Hepatocyte (in vitro differentiated cells): ENCODE data around the gene KIAA1549. TPM values are rescaled to one million over a fixed set of nuclear protein-coding genes. Genes with fewer than 3 reads are reported as not detected.

Experiments
- DNase-seq: peaks from one replicate; pipeline ENCODE4 v3.0.0-alpha.2; 2016; ENCODE audit warnings: low spot score
- H2AFZ ChIP-seq: fragments of 200-600 bp; sonication (generic); 2 replicates; pipeline ENCODE4 v1.6.0; 2016; ENCODE audit warnings: antibody characterized with exemption, mild to moderate bottlenecking
- H3K27ac ChIP-seq: fragments of 200-600 bp; sonication (generic); 2 replicates; pipeline ENCODE4 v1.5.1; 2016; ENCODE audit warnings: mild to moderate bottlenecking
- H3K27me3 ChIP-seq: fragments of 200-600 bp; sonication (generic); 2 replicates; pipeline ENCODE4 v1.6.1; 2016
- H3K36me3 ChIP-seq: fragments of 200-600 bp; sonication (generic); replicated peaks from 2 replicates; pipeline ENCODE4 v1.5.1; 2016; ENCODE audit warnings: low read depth; ENCODE audit not compliant: insufficient read depth
- H3K4me1 ChIP-seq: fragments of 200-600 bp; sonication (generic); 2 replicates; pipeline ENCODE4 v1.5.1; 2016; ENCODE audit warnings: mild to moderate bottlenecking, moderate library complexity; ENCODE audit not compliant: insufficient read depth
- H3K4me2 ChIP-seq: fragments of 200-600 bp; sonication (generic); 2 replicates; pipeline ENCODE4 v1.6.0; 2016
- H3K4me3 ChIP-seq: fragments of 200-600 bp; sonication (generic); 2 replicates; pipeline ENCODE4 v1.5.1; 2016; ENCODE audit warnings: mild to moderate bottlenecking
- H3K79me2 ChIP-seq: fragments of 200-600 bp; sonication (generic); 2 replicates; pipeline ENCODE4 v1.6.0; 2017; ENCODE audit warnings: mild to moderate bottlenecking
- H3K9me2 ChIP-seq: fragments of 200-600 bp; sonication (generic); replicated peaks from 2 replicates; pipeline ENCODE4 v1.6.0; 2017; ENCODE audit warnings: mild to moderate bottlenecking; ENCODE audit not compliant: insufficient read depth
- H3K9me3 ChIP-seq: fragments of 200-600 bp; sonication (generic); 2 replicates; pipeline ENCODE4 v1.5.1; 2016; ENCODE audit warnings: low read depth, mild to moderate bottlenecking
- H4K20me1 ChIP-seq: fragments of 200-600 bp; sonication (generic); 2 replicates; pipeline ENCODE4 v1.6.0; 2016; ENCODE audit warnings: mild to moderate bottlenecking; ENCODE audit not compliant: insufficient read depth, poor library complexity, severe bottlenecking
- EZH2 ChIP-seq: fragments of 200-600 bp; sonication (generic); IDR thresholded peaks from 2 replicates; pipeline ENCODE4 v1.6.1; 2016; ENCODE audit warnings: antibody characterized with exemption, mild to moderate bottlenecking, borderline replicate concordance
- EZH2phosphoT487 ChIP-seq: fragments of 200-600 bp; sonication (generic); IDR thresholded peaks from one replicate; pipeline ENCODE4 v1.6.1; 2018; ENCODE audit warnings: antibody characterized with exemption, mild to moderate bottlenecking, low read depth, moderate library complexity; ENCODE audit not compliant: unreplicated experiment, severe bottlenecking
- WGBS: methylation state at CpG from one replicate; pipeline ENCODE4 v1.1.6; 2016; ENCODE audit warnings: low lambda C conversion rate; ENCODE audit errors: missing lambda C conversion rate; 5-methylcytosine and 5-hydroxymethylcytosine counted together
- polyA plus RNA-seq: library from polyadenylated mRNA; unstranded; fragments of >200 nt; fragmentation: Nextera tagmentation; extraction: Ambion mirVana; gene quantifications from 2 replicates; pipeline ENCODE4 v1.2.1, GENCODE V29; 2016
- total RNA-seq: library from RNA; depleted of rRNA; stranded (reverse); fragments of >200 nt; gene quantifications from 2 replicates; pipeline ENCODE4 v1.2.3, GENCODE V29; 2014
- TF ChIP-seq, protein P1 (sequence below): fragments of 200-600 bp; sonication (generic); IDR thresholded peaks from 2 replicates; pipeline ENCODE4 v1.5.1; 2016; ENCODE audit warnings: antibody characterized with exemption, mild to moderate bottlenecking; ENCODE audit not compliant: poor library complexity

KIAA1549 gene
- total and polyA plus RNA-seq, 2 experiments from 2014 or later: 3.4 to 7.3 TPM

DNA sequence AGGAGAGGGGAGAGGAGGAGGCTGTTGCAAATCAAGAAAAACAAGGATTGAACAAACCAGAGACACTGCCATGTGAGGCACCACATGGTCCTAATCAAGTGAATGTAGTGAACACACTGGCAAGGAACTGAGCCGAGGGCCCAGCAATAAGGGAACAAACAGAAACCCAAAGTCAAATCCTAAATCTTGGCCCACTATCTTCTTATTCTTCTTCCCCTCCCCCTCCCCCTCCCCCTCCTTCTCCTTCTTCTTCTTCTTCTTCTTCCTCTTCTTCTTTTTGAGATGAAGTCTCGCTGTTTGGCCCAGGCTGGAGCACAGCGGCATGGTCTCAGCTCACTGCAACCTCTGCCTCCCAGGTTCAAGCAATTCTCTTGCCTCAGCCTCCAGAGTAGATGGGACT, 24.0 kb downstream of the KIAA1549 start:
- H3K9me3 ChIP-seq: no peaks in the 10 kb centered on the region
- H3K4me3 ChIP-seq: no peak overlapping the region
- 88% methylated on average over 3 of the region's 3 CpGs for WGBS
- no peak overlapping the region for H3K4me2 ChIP-seq
- H3K79me2 ChIP-seq: peaks cover 37% of the 10 kb centered on the region
- no peaks in the 10 kb centered on the region for H4K20me1 ChIP-seq
- no peaks in the 10 kb centered on the region for H3K9me2 ChIP-seq
- DNase-seq: no peak
- no peak overlapping the region for H3K27ac ChIP-seq
- no peaks in the 10 kb centered on the region for H3K4me1 ChIP-seq
- no peak overlapping the region for H2AFZ ChIP-seq
- TF ChIP-seq, protein P1, sequence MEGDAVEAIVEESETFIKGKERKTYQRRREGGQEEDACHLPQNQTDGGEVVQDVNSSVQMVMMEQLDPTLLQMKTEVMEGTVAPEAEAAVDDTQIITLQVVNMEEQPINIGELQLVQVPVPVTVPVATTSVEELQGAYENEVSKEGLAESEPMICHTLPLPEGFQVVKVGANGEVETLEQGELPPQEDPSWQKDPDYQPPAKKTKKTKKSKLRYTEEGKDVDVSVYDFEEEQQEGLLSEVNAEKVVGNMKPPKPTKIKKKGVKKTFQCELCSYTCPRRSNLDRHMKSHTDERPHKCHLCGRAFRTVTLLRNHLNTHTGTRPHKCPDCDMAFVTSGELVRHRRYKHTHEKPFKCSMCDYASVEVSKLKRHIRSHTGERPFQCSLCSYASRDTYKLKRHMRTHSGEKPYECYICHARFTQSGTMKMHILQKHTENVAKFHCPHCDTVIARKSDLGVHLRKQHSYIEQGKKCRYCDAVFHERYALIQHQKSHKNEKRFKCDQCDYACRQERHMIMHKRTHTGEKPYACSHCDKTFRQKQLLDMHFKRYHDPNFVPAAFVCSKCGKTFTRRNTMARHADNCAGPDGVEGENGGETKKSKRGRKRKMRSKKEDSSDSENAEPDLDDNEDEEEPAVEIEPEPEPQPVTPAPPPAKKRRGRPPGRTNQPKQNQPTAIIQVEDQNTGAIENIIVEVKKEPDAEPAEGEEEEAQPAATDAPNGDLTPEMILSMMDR: no peak
- TF ChIP-seq EZH2 (no peak), EZH2phosphoT487 (no peak)
- H3K36me3 ChIP-seq: no peaks in the 10 kb centered on the region
- H3K27me3 ChIP-seq: no peaks in the 10 kb centered on the region

- no peak overlapping the region for H2AFZ ChIP-seq
- no peaks in the 10 kb centered on the region for H4K20me1 ChIP-seq
- no peaks in the 10 kb centered on the region for H3K9me3 ChIP-seq
- H3K27me3 ChIP-seq: no peaks in the 10 kb centered on the region
- H3K4me2 ChIP-seq: no peak overlapping the region
- TF ChIP-seq EZH2 (no peak), EZH2phosphoT487 (no peak)
- TF ChIP-seq, protein P1: no peak
- H3K4me1 ChIP-seq: no peaks in the 10 kb centered on the region
- WGBS: 83% methylated on average over 13 of the region's 14 CpGs
- no peaks in the 10 kb centered on the region for H3K36me3 ChIP-seq
- H3K4me3 ChIP-seq: no peak overlapping the region
- H3K9me2 ChIP-seq: no peaks in the 10 kb centered on the region
- DNase-seq: no peak
- H3K27ac ChIP-seq: no peak overlapping the region
- peaks cover 30% of the 10 kb centered on the region for H3K79me2 ChIP-seq
Observed at GRCh38 chr7:138954545-138955475, 26.4 kb downstream of the KIAA1549 start.

- Histone ChIP-seq H3K79me2 (peaks cover 26% of the 10 kb centered on the region), H3K36me3 (no peaks in the 10 kb centered on the region), H3K9me3 (no peaks in the 10 kb centered on the region), H4K20me1 (no peaks in the 10 kb centered on the region), H3K4me1 (no peaks in the 10 kb centered on the region), H3K27ac (no peak overlapping the region), H2AFZ (no peak overlapping the region), H3K4me2 (no peak overlapping the region), H3K4me3 (no peak overlapping the region), H3K9me2 (no peaks in the 10 kb centered on the region), H3K27me3 (no peaks in the 10 kb centered on the region)
- DNase-seq: no peak
- TF ChIP-seq, protein P1: no peak
- TF ChIP-seq EZH2phosphoT487 (no peak), EZH2 (no peak)
- 86% methylated on average over 6 of the region's 6 CpGs for WGBS
Observed at GRCh38 chr7:138952791-138953190, 28.4 kb downstream of the KIAA1549 start.
